ENCODE data around the gene ADAT1. TPM values are rescaled to one million over a fixed set of nuclear protein-coding genes. Genes with fewer than 3 reads are reported as not detected.

Gene ADAT1
- total RNA-seq, 2 experiments from 2014 or later = 46.7 to 47.6 TPM

DNA sequence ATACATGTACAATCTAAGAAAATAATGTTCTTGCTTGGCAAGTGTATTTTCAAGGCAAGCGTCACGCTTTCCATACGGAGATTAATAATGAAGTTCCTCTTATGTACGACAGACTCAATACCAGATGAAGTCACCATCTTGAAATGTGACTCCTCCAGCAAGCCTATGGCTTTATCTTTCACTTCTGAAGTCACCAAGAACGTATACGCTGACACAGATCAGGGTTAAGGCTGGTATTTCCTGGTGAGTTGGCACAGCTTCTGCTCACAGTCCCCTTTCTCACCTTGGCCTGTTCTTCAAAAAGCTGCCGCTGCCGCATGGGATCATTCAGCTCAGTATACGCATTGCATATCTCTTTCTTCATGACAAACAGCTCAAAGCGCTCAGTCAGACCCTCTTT, 6.1 kb upstream of the ADAT1 start:
- H3K9me3 ChIP-seq (ENCODE audit: control insufficient read depth in 1 of 2, insufficient read depth in 1 of 2, low read length in 2 of 2) = no peaks in the 10 kb centered on the region
- ChIA-PET CTCF (no interaction called here), POLR2A (interaction anchor here (4.7 kb wide), 1 partner anchor 19 kb away, joined by 26 read pairs; the partner anchor contains the start of genes KARS1 and TERF2IP)
- TF ChIP-seq, protein P1, sequence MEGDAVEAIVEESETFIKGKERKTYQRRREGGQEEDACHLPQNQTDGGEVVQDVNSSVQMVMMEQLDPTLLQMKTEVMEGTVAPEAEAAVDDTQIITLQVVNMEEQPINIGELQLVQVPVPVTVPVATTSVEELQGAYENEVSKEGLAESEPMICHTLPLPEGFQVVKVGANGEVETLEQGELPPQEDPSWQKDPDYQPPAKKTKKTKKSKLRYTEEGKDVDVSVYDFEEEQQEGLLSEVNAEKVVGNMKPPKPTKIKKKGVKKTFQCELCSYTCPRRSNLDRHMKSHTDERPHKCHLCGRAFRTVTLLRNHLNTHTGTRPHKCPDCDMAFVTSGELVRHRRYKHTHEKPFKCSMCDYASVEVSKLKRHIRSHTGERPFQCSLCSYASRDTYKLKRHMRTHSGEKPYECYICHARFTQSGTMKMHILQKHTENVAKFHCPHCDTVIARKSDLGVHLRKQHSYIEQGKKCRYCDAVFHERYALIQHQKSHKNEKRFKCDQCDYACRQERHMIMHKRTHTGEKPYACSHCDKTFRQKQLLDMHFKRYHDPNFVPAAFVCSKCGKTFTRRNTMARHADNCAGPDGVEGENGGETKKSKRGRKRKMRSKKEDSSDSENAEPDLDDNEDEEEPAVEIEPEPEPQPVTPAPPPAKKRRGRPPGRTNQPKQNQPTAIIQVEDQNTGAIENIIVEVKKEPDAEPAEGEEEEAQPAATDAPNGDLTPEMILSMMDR (IDR thresholded peaks at IDR 0.05) = no peak
- Mint-ChIP-seq H3K36me3 (ENCODE audit: low read depth) (peaks cover 96% of the 10 kb centered on the region), H3K4me3 (no peak overlapping the region), H3K27me3 (no peaks in the 10 kb centered on the region), H3K4me1 (ENCODE audit: low read depth) (peaks cover 47% of the 10 kb centered on the region), H3K27ac (peak overlapping the region; percentile 79), H3K9me3 (no peaks in the 10 kb centered on the region)
- H3K4me1 ChIP-seq (ENCODE audit: insufficient read depth, low read length) = peaks cover 32% of the 10 kb centered on the region
- intact Hi-C loops (cut with DNase I, micrococcal nuclease) = loop anchor here (10.0 kb wide), 3 partner anchors 644 to 1566 kb away; partner anchors contain the start of genes WDR59 (in 2 of the 2), MON1B (in 1 of the 2), PSMD7 (in 1 of the 2) and SYCE1L (in 1 of the 2)
- no peaks in the 10 kb centered on the region for H3K27me3 ChIP-seq (ENCODE audit: control insufficient read depth in 1 of 2, insufficient read depth in 2 of 2, low read length in 2 of 2)
- peak overlapping the region in 1 of 2 donors; percentile 71 for H3K27ac ChIP-seq (ENCODE audit: low read depth in 1 of 2, low read length in 2 of 2)
- peaks cover 83% of the 10 kb centered on the region for H3K36me3 ChIP-seq (ENCODE audit: insufficient read depth, low read length)
- H3K4me3 ChIP-seq (ENCODE audit: low read length) = no peak overlapping the region
- DNase-seq (no peak), ATAC-seq (ENCODE audit: poor library complexity) (no peak)

DNA sequence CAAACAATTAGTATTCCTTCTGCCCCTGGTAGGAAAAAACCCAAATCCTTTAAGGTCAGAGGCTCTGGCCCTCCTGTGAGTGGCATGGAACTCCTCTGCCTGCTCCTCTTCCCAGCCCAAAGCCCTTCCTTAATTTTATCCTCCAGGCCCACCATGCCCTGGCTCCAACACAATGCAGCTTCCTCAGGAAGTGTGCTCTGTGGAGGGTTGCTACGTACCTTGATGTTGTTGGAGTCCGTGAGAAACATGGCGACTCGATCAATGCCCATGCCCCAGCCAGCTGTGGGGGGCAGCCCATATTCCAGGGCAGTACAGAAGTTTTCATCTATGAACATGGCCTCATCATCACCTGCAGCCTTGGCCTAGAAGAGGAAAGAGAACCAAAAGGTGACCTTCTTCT, 5.3 kb upstream of the ADAT1 start:
- H3K27ac Mint-ChIP-seq = peak overlapping the region; percentile 79
- ChIA-PET CTCF (no interaction called here), POLR2A (interaction anchor here (0.9 to 3.7 kb wide), 3 partner anchors 9 to 23 kb away, joined by 3 to 35 read pairs (median 3); partner anchors contain the start of genes KARS1 and TERF2IP)
- TF ChIP-seq, protein P1 (IDR thresholded peaks at IDR 0.05) = no peak
- no peaks in the 10 kb centered on the region for H3K9me3 Mint-ChIP-seq
- H3K27ac ChIP-seq (ENCODE audit: low read depth in 1 of 2, low read length in 2 of 2) = peak overlapping the region; percentile 16 to 71
- no peaks in the 10 kb centered on the region for H3K27me3 Mint-ChIP-seq
- H3K4me3 Mint-ChIP-seq = no peak overlapping the region
- H3K9me3 ChIP-seq (ENCODE audit: control insufficient read depth in 1 of 2, insufficient read depth in 1 of 2, low read length in 2 of 2) = no peaks in the 10 kb centered on the region
- intact Hi-C loops (cut with DNase I, micrococcal nuclease) = loop anchor here (10.0 kb wide), 3 partner anchors 644 to 1566 kb away; partner anchors contain the start of genes WDR59 (in 2 of the 2), MON1B (in 1 of the 2), PSMD7 (in 1 of the 2) and SYCE1L (in 1 of the 2)
- peaks cover 36% of the 10 kb centered on the region for H3K4me1 ChIP-seq (ENCODE audit: insufficient read depth, low read length)
- peaks cover 76% of the 10 kb centered on the region for H3K36me3 ChIP-seq (ENCODE audit: insufficient read depth, low read length)
- H3K36me3 Mint-ChIP-seq (ENCODE audit: low read depth) = peaks cover 90% of the 10 kb centered on the region
- no peaks in the 10 kb centered on the region for H3K27me3 ChIP-seq (ENCODE audit: control insufficient read depth in 1 of 2, insufficient read depth in 2 of 2, low read length in 2 of 2)
- H3K4me1 Mint-ChIP-seq (ENCODE audit: low read depth) = peaks cover 50% of the 10 kb centered on the region
- ATAC-seq (ENCODE audit: poor library complexity) (no peak), DNase-seq (no peak)
- H3K4me3 ChIP-seq (ENCODE audit: low read length) = no peak overlapping the region

DNA sequence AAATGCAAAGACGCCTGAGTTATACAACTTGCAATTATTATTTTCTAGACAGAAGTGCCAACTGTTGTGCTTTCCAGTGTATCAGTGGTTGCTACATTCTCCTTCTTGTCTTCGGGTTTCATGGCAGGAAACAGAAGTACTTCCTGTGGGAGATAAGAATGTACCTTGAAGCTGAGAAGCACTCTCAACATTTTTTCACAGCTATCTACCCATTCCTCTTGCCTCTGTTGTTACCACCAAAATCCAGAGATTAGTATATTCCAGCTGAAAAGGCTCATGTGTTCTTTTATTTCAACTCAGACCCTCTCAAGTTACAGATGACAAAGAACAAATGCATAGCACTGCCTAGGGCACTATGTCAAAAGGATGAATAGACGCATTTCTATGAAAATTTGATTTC, 4.8 kb upstream of the ADAT1 start:
- Histone ChIP-seq H3K27me3 (ENCODE audit: control insufficient read depth in 1 of 2, insufficient read depth in 2 of 2, low read length in 2 of 2) (no peaks in the 10 kb centered on the region), H3K27ac (ENCODE audit: low read depth in 1 of 2, low read length in 2 of 2) (peak overlapping the region in 1 of 2 donors; percentile 71), H3K4me1 (ENCODE audit: insufficient read depth, low read length) (peaks cover 36% of the 10 kb centered on the region), H3K36me3 (ENCODE audit: insufficient read depth, low read length) (peaks cover 71% of the 10 kb centered on the region), H3K4me3 (ENCODE audit: low read length) (no peak overlapping the region), H3K9me3 (ENCODE audit: control insufficient read depth in 1 of 2, insufficient read depth in 1 of 2, low read length in 2 of 2) (no peaks in the 10 kb centered on the region)
- CTCF ChIA-PET = no interaction called here
- Mint-ChIP-seq H3K27ac (peak overlapping the region; percentile 79), H3K4me3 (peak overlapping the region; percentile 69), H3K9me3 (no peaks in the 10 kb centered on the region), H3K27me3 (no peaks in the 10 kb centered on the region), H3K4me1 (ENCODE audit: low read depth) (peaks cover 55% of the 10 kb centered on the region), H3K36me3 (ENCODE audit: low read depth) (peaks cover 90% of the 10 kb centered on the region)
- intact Hi-C loops (cut with DNase I, micrococcal nuclease) = loop anchor here (1.0 to 10.0 kb wide), 4 partner anchors 14 to 1567 kb away; partner anchors contain the start of genes WDR59 (in 2 of the 2), MON1B (in 1 of the 2), PSMD7 (in 1 of the 2) and SYCE1L (in 1 of the 2)
- POLR2A ChIA-PET = interaction anchor here (0.6 to 3.7 kb wide), 4 partner anchors 10 to 136 kb away, joined by 3 to 35 read pairs (median 3); partner anchors contain the start of genes KARS1 and TERF2IP
- peak in 3 of 14 experiments; percentile 39 to 56 (median 45) for DNase-seq
- ATAC-seq (ENCODE audit: poor library complexity) = no peak
- TF ChIP-seq, protein P1 (IDR thresholded peaks at IDR 0.05) = no peak
